GM19351 (cell line): ENCODE measurements around the gene OR9G1.
"Not testable (repeated sequence)": the region's sequence is repeated elsewhere in the genome, so short reads cannot be mapped to it uniquely, and the experiment has no call there.

Source experiments
- ATAC-seq: cut with Tn5 transposase; IDR thresholded peaks from one replicate; pipeline ENCODE4 v1.9.1; 2021; ENCODE audit warnings: mild to moderate bottlenecking, moderate library complexity; ENCODE audit not compliant: unreplicated experiment

The OR9G1 gene, protein sequence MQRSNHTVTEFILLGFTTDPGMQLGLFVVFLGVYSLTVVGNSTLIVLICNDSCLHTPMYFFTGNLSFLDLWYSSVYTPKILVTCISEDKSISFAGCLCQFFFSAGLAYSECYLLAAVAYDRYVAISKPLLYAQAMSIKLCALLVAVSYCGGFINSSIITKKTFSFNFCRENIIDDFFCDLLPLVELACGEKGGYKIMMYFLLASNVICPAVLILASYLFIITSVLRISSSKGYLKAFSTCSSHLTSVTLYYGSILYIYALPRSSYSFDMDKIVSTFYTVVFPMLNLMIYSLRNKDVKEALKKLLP

DNA sequence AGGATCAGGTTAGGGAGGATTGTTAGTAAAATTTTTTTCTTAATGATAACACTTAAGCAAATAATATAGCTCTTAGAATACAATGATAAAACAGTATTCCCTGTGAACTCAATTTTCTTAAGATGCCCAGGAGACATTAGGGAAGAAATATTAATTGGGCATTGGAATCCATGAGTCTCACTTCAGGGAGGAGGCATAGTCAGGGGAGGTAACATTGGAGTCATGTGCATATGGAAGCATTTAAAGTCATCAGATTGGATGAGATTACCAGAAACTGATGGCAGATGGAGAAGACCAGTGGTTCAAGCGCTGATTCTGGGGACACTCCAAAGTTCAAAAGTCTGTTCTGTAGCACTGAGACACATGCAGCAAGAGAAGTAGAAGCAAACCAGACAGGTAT is at the start of gene OR9G1:
TSS of gene OR9G1 (plus strand) at position 301 of the 400 bp plus-strand sequence. CDS start 1,293 bp downstream, outside the sequence.
- ATAC-seq = no peak

DNA sequence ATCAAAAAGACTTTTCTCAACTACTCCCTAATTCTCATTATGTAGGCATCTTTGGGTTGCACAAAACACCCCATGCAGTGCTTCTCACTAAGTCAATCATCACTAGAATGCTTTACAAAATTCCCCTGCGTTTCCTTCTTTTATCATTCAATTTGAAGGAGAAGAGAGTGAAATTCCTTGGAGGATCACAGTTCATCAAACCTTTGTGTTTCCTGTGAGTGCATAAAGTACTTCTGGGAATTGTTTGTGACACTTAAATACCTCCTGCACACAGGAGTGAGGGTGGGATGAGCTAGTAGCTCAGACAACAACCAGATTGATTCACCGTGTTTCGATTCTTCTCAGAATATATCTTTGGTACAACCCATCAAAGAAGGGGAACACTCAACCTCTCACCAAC is 39.1 kb upstream of the OR9G1 start:
- no peak for ATAC-seq

DNA sequence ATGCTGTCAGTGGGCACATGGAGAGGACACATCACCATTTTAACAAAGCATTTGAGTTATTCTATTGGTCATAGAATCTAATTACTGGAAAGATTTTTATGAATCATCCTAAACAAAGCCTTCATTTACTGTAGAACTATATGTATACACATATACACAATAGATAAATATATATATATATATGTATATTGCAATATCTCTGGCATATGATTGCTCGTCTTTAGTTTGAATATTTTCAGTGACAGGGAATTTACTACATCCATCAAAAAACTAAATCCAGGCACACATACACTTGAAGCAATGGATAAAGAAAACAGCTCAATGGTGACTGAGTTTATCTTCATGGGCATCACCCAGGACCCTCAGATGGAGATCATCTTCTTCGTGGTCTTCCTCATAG is 35.5 kb upstream of the OR9G1 start, which contains the start of gene OR5AR1:
TSS of gene OR5AR1 (plus strand) at position 301 of the 400 bp plus-strand sequence. CDS start at position 301, 0 bp downstream.
- ATAC-seq = no peak

DNA sequence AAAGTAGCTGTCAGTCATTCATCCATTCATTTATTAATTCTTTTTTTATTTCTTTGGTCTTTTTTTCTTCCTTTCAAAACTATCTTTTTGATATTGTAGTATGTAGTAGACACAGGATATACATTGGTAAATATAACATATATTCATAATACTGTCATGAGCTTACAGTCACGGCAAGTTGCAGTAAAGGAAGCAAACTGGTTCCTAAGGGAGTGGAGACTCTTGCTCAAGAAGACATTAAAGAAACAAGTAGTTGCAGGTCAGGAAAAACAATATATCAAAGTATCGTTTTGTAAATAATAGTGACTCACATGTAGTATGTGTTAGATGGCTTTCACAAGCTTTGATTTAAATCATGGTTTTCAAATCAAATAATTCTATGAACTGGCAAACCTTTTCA is 27.9 kb upstream of the OR9G1 start:
- ATAC-seq = no peak

GRCh38 chr11:56688554-56689100 is 10.3 kb upstream of the OR9G1 start:
- ATAC-seq = no peak

GRCh38 chr11:56691179-56691578 is 7.7 kb upstream of the OR9G1 start:
- ATAC-seq = not testable (repeated sequence)

DNA sequence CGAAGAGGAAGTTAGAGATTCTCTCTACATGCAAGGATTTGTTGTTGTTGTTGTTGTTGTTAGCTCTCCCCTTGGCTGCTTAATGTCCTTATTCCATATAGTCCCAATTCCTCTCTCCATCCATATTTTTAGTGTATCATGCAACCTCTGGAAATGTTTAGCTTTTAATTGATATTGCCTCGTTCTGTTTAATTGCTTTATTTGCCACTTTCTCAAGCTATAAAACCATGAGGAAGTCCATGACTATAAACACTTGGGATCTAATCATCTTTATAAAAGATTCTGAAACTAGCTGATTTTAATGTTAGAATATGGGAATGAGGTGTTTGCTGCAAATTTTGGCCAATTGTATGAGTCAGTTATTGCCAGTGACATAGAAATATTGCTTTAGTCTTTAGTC is 5.5 kb upstream of the OR9G1 start:
- no peak for ATAC-seq

GRCh38 chr11:56700242-56700913 is 1.5 kb downstream of the OR9G1 start:
- no peak for ATAC-seq

DNA sequence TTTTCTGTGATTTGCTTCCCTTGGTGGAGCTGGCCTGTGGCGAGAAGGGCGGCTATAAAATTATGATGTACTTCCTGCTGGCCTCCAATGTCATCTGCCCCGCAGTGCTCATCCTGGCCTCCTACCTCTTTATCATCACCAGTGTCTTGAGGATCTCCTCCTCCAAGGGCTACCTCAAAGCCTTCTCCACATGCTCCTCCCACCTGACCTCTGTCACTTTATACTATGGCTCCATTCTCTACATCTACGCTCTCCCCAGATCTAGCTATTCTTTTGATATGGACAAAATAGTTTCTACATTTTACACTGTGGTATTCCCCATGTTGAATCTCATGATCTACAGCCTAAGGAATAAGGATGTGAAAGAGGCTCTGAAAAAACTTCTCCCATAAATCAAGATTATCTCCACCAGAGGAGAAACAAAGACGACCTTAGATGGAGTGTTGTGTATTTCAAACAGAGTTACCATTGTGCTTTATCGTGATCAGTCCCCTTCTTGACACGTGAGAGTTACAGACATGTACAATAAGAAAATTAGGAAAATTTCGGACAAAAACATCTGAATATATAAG is 2.1 kb downstream of the OR9G1 start:
- ATAC-seq = no peak

DNA sequence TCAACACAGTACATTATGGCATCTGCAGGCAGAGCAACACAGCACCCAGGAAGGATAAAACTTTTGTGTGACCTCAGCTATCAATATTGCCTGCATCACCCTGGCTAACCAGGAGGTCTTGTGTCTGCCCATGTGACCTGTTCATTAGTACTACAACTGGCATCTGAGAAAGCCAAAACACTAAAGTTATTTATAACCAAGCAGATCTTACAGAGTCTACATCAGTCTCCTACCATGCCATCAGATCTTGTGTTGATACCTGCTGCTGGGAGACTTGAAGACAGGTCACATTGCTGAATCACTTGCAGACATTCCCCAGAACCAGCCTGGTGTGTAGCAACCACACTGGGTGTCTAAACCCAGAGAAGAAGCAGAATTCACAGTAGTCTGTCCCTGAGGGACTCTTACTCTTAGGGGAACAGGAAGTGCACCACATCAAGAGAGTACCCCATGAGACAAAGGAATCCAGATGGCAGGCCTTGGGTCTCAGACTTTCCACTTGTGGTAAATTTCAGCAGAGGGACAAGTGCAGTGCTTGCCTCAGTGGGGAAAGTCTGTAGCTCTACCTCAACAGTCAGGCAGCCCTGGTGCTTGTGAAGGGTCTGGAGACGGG is 7.0 kb downstream of the OR9G1 start:
- ATAC-seq = no peak

DNA sequence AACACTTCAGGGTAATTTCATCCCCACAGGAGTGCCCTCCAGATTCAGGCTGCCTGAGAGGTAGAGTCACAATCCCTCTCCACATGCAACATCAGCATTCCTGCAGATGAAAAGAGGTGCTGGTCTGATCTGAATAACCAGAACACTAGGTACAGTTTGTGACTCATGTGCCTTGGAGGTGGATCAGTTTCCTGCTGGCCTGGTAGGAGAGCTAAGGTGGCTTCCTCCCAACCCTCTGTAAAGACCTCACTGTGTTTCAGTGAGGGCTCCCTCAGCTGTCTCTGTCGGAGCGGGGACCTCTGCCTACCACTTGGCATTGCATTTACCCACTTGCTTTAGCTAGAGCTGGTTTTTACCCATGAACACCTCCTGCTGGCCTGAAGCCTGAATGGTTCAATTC is 7.6 kb downstream of the OR9G1 start:
- ATAC-seq = no peak

DNA sequence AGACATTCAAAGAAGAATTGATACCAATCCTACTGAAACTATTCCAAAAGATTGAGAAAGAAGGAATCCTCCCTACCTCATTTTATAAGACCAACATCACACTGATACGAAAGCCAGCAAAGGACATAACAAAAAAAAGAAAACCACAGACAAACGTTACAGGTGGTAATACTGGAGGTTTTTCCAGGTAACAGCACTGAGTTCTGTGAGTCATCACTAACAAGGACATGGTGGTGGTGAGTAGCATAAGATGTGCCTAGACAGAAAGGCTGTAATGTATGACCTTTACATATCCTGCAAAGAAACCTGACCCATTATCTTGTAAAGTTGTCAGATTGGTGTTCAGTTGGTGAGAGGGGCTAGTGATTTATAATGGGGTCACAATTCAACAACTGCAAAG is 15.3 kb downstream of the OR9G1 start:
- no peak for ATAC-seq

DNA sequence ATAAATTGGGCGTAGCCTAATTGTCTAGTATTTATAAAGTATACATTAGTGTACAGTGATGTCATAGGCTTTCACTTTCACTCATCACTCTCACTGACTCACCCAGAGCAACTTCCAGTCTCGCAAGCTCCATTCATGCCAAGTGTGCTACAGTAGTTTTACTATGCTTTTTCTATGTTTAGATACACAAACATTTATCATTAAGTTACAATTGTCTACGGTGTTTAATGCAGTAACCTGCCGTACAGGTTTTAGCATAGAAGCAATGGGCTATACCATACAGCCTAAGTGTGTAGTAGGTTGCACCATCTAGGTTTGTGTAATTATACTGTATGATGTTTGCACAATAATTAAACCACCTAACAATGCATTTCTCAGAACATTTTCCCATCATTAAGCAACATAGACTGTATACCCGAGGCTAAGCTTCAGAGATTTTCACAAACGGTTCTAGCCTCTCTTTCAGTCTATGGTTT is 17.5 kb downstream of the OR9G1 start:
- no peak for ATAC-seq

GRCh38 chr11:56720513-56720912 is 21.6 kb downstream of the OR9G1 start:
- no peak for ATAC-seq

- no peak for ATAC-seq
Observed at GRCh38 chr11:56740107-56740506, 41.2 kb downstream of the OR9G1 start.

- no peak for ATAC-seq
Observed at GRCh38 chr11:56740886-56741285, 42.0 kb downstream of the OR9G1 start.

GRCh38 chr11:56748597-56748996 is 49.7 kb downstream of the OR9G1 start, which contains the start of gene OR9G4:
Gene OR9G4 (minus strand): TSS chr11:56748697. CDS start chr11:56743766, 4,931 bp downstream.
- no peak for ATAC-seq

DNA sequence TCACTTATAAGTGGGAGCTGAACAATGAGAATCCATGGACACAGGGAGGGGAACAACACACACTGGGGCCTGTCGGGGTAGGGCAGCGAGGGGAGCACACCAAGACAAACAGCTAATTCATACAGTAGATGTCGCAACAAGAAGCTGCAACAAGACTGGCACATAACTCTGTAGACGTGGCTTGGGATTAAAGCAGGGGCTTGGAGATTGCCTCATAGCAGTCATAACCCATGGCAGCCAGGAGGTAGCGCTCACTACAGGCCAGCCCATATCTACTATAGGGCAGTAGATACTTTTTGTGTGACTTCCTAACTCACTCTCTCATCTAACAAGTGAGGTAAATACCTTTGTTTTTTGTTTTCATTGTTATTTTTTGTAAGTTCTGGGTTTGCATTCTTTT is 51.3 kb downstream of the OR9G1 start:
- ATAC-seq = no peak

GRCh38 chr11:56751480-56751879 is 52.6 kb downstream of the OR9G1 start:
- no peak for ATAC-seq
